ENCODE measurements around the gene MTA2. TPM values are rescaled to one million over a fixed set of nuclear protein-coding genes. Genes with fewer than 3 reads are reported as not detected.
A peak's percentile ranks its signal among the peaks of the same experiment; 100 is the strongest.

MTA2 gene
- total RNA-seq, 2 experiments from 2014 or later, result 130 to 174 TPM

GRCh38 chr11:62608776-62609175, 7.1 kb upstream of the MTA2 start:
- TF ChIP-seq EZH2phosphoT487 (IDR thresholded peaks at IDR 0.05; ENCODE audit: borderline replicate concordance, low read depth, low read length) (no peak), CTCF (conservative IDR thresholded peaks at IDR 0.05; ENCODE audit: low read length) (no peak)
- peaks cover 5% of the 10 kb centered on the region; the same call in 1 of the 2 replicates for H3K79me2 ChIP-seq (ENCODE audit: insufficient read depth, low read depth, low read length)

GRCh38 chr11:62607714-62608113, 6.0 kb upstream of the MTA2 start:
- Histone ChIP-seq H3K9me3 (ENCODE audit: low read length) (no peaks in the 10 kb centered on the region), H3K79me2 (ENCODE audit: insufficient read depth, low read depth, low read length) (peaks cover 5% of the 10 kb centered on the region; the same call in 1 of the 2 replicates), H3K36me3 (ENCODE audit: insufficient read depth, low read length) (peaks cover 44% of the 10 kb centered on the region), H3K4me3 (ENCODE audit: low read depth, low read length, poor library complexity, severe bottlenecking) (no peak overlapping the region), H4K20me1 (ENCODE audit: insufficient read depth, low read length) (no peaks in the 10 kb centered on the region), H2AFZ (ENCODE audit: low read length) (no peak overlapping the region), H3K27ac (ENCODE audit: low read depth, low read length, poor library complexity, severe bottlenecking) (peak overlapping the region; percentile 37), H3K4me2 (ENCODE audit: low read length) (peak overlapping the region; percentile 53), H3K9me2 (ENCODE audit: insufficient read depth, low read length) (no peaks in the 10 kb centered on the region), H3K4me1 (ENCODE audit: insufficient read depth, low read length, poor library complexity, severe bottlenecking) (peaks cover 33% of the 10 kb centered on the region)
- POLR2A ChIA-PET, result interaction anchor here (1.2 kb wide), 1 partner anchor 17 kb away, joined by 5 read pairs; the partner anchor contains the start of gene TUT1
- intact Hi-C loops (cut with micrococcal nuclease; ENCODE audit: unreplicated experiment), result no loop called here
- CTCF ChIA-PET (ENCODE audit: unreplicated experiment), result no interaction called here
- BruUV-seq (replicated peaks), result no TSS peak
- DNase-seq (ENCODE audit: low spot score), result peak; percentile 43
- TF ChIP-seq CTCF (conservative IDR thresholded peaks at IDR 0.05; ENCODE audit: low read length) (no peak), EZH2phosphoT487 (IDR thresholded peaks at IDR 0.05; ENCODE audit: borderline replicate concordance, low read depth, low read length) (no peak)

More at GRCh38 chr11:62608776-62609175, 7.1 kb upstream of the MTA2 start:
- H3K4me3 ChIP-seq (ENCODE audit: low read depth, low read length, poor library complexity, severe bottlenecking), result no peak overlapping the region
- H3K4me1 ChIP-seq (ENCODE audit: insufficient read depth, low read length, poor library complexity, severe bottlenecking), result peaks cover 37% of the 10 kb centered on the region
- intact Hi-C loops (cut with micrococcal nuclease; ENCODE audit: unreplicated experiment), result no loop called here
- H3K9me2 ChIP-seq (ENCODE audit: insufficient read depth, low read length), result no peaks in the 10 kb centered on the region
- H3K27ac ChIP-seq (ENCODE audit: low read depth, low read length, poor library complexity, severe bottlenecking), result no peak overlapping the region
- ChIA-PET CTCF (ENCODE audit: unreplicated experiment) (no interaction called here), POLR2A (interaction anchor here (1.2 kb wide), 1 partner anchor 18 kb away, joined by 5 read pairs; the partner anchor contains the start of gene TUT1)
- H4K20me1 ChIP-seq (ENCODE audit: insufficient read depth, low read length), result no peaks in the 10 kb centered on the region
- peaks cover 35% of the 10 kb centered on the region for H3K36me3 ChIP-seq (ENCODE audit: insufficient read depth, low read length)
- no peaks in the 10 kb centered on the region for H3K9me3 ChIP-seq (ENCODE audit: low read length)
- no TSS peak for BruUV-seq (replicated peaks)
- no peak overlapping the region for H3K4me2 ChIP-seq (ENCODE audit: low read length)
- no peak for DNase-seq (ENCODE audit: low spot score)
- no peak overlapping the region for H2AFZ ChIP-seq (ENCODE audit: low read length)

GRCh38 chr11:62605902-62606301, 4.2 kb upstream of the MTA2 start:
- Histone ChIP-seq H3K4me2 (ENCODE audit: low read length) (no peak overlapping the region), H3K9me2 (ENCODE audit: insufficient read depth, low read length) (no peaks in the 10 kb centered on the region), H3K36me3 (ENCODE audit: insufficient read depth, low read length) (peaks cover 56% of the 10 kb centered on the region), H2AFZ (ENCODE audit: low read length) (no peak overlapping the region), H4K20me1 (ENCODE audit: insufficient read depth, low read length) (no peaks in the 10 kb centered on the region), H3K4me3 (ENCODE audit: low read depth, low read length, poor library complexity, severe bottlenecking) (no peak overlapping the region), H3K27ac (ENCODE audit: low read depth, low read length, poor library complexity, severe bottlenecking) (no peak overlapping the region), H3K79me2 (ENCODE audit: insufficient read depth, low read depth, low read length) (peaks cover 5% of the 10 kb centered on the region), H3K4me1 (ENCODE audit: insufficient read depth, low read length, poor library complexity, severe bottlenecking) (peaks cover 31% of the 10 kb centered on the region), H3K9me3 (ENCODE audit: low read length) (no peaks in the 10 kb centered on the region)
- TF ChIP-seq CTCF (conservative IDR thresholded peaks at IDR 0.05; ENCODE audit: low read length) (no peak), EZH2phosphoT487 (IDR thresholded peaks at IDR 0.05; ENCODE audit: borderline replicate concordance, low read depth, low read length) (no peak)
- ChIA-PET POLR2A (no interaction called here), CTCF (ENCODE audit: unreplicated experiment) (no interaction called here)
- no peak for DNase-seq (ENCODE audit: low spot score)
- intact Hi-C loops (cut with micrococcal nuclease; ENCODE audit: unreplicated experiment), result no loop called here
- BruUV-seq (replicated peaks), result no TSS peak

All from OCI-LY7 (cell line).